ENCODE results near the gene SNTG2.
"Not testable (repeated sequence)": the region's sequence is repeated elsewhere in the genome, so short reads cannot be mapped to it uniquely, and the experiment has no call there.

SNTG2 gene

GRCh38 chr2:1413156-1413710 is 462.6 kb downstream of the SNTG2 start, which contains the start of gene TPO:
Gene TPO (plus strand): TSS chr2:1413463. CDS start chr2:1414409, 946 bp downstream.
- Histone ChIP-seq H3K9me3 (ENCODE audit: low read depth, low read length) (no peaks in the 10 kb centered on the region), H3K27ac (no peak within 1 kb of the TSS), H3K4me3 (no peak within 1 kb of the TSS), H3K36me3 (ENCODE audit: insufficient read depth, low read length) (no peaks in the 10 kb centered on the region), H3K9ac (ENCODE audit: insufficient read length) (no peak within 1 kb of the TSS)
- no peak for TF ChIP-seq EZH2 (IDR thresholded peaks at IDR 0.05)
- no peak for TF ChIP-seq POLR2AphosphoS5 (IDR thresholded peaks at IDR 0.05; ENCODE audit: borderline replicate concordance, low read depth, low read length)
- no peak for TF ChIP-seq FOXP2 (optimal IDR thresholded peaks at IDR 0.05; ENCODE audit: control extremely low read depth, extremely low read length, insufficient read depth)
- DNase-seq (ENCODE audit: low read depth, low spot score) = no peak

- Histone ChIP-seq H3K9ac (ENCODE audit: insufficient read length) (no peak overlapping the region), H3K27ac (no peak overlapping the region), H3K36me3 (ENCODE audit: insufficient read depth, low read length) (no peaks in the 10 kb centered on the region), H3K9me3 (ENCODE audit: low read depth, low read length) (no peaks in the 10 kb centered on the region), H3K4me3 (no peak overlapping the region)
- TF ChIP-seq EZH2 (IDR thresholded peaks at IDR 0.05) = no peak
- no peak for TF ChIP-seq POLR2AphosphoS5 (IDR thresholded peaks at IDR 0.05; ENCODE audit: borderline replicate concordance, low read depth, low read length)
- DNase-seq (ENCODE audit: low read depth, low spot score) = no peak
Observed at GRCh38 chr2:1414121-1414520, 463.5 kb downstream of the SNTG2 start.

GRCh38 chr2:1414901-1415300 is 464.3 kb downstream of the SNTG2 start:
- DNase-seq (ENCODE audit: low read depth, low spot score); H3K9me3 ChIP-seq (ENCODE audit: low read depth, low read length); H3K27ac ChIP-seq: not testable (repeated sequence)

GRCh38 chr2:1415501-1415900 is 464.9 kb downstream of the SNTG2 start:
- no peak for TF ChIP-seq FOXP2 (optimal IDR thresholded peaks at IDR 0.05; ENCODE audit: control extremely low read depth, extremely low read length, insufficient read depth)
- TF ChIP-seq EZH2 (IDR thresholded peaks at IDR 0.05) = no peak
- no peak for TF ChIP-seq POLR2AphosphoS5 (IDR thresholded peaks at IDR 0.05; ENCODE audit: borderline replicate concordance, low read depth, low read length)
- Histone ChIP-seq H3K9me3 (ENCODE audit: low read depth, low read length) (no peaks in the 10 kb centered on the region), H3K9ac (ENCODE audit: insufficient read length) (no peak overlapping the region), H3K36me3 (ENCODE audit: insufficient read depth, low read length) (no peaks in the 10 kb centered on the region), H3K4me3 (no peak overlapping the region), H3K27ac (no peak overlapping the region)
- DNase-seq (ENCODE audit: low read depth, low spot score) = no peak

More at GRCh38 chr2:1414901-1415300, 464.3 kb downstream of the SNTG2 start:
- not testable (repeated sequence) for H3K4me3 ChIP-seq; H3K9ac ChIP-seq (ENCODE audit: insufficient read length); H3K36me3 ChIP-seq (ENCODE audit: insufficient read depth, low read length)
